Measurements from ENCODE around the gene RNF212B. TPM values are rescaled to one million over a fixed set of nuclear protein-coding genes. Genes with fewer than 3 reads are reported as not detected.
"Not testable (repeated sequence)": the region's sequence is repeated elsewhere in the genome, so short reads cannot be mapped to it uniquely, and the experiment has no call there.

The RNF212B gene
- polyA plus RNA-seq, 1 experiment, result not detected

DNA sequence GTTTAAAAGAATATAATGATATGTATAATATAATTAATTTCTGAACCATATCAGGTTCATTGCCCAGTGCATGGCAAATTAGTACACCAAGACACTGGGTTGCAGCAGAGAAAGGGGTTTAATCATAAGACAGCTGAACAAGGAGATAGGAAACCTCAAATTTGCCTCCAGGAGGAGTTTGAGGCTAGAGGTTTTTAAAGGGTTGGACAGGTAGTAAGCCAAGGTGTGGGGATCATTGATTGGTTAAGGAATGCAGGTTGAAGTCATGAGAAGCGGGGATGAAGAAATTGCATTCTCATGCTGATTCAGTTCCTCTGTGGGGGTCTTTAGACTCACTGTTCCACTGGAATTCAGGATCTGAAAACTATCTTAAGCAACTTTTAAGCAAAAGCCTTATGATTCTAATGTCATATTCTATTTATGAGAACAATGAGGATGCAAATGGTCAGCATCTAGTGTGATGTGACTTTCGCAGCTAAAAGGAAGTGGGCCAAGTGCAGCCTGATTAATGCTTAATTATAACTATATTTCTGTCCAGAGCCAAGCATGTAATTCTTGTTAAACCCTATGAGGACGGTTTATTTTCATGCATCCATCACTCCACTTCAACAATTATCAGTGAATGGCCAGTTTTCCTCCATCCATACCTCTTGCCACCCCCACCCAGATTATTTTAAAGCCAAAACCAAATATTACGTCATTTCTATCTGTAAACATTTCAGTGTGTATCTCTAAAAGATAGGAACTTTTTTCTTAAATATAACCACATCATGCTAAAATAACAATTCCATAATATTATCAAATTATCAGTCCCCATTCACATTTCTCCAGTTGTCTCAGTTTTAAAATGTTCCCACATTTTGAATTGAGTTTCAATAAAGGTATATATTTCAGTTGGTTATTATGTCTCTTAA, 14.9 kb downstream of the RNF212B start:
- Histone ChIP-seq H3K4me3 (ENCODE audit: low read depth, low read length) (no peak overlapping the region), H3K27ac (ENCODE audit: low read depth, low read length) (no peak overlapping the region), H3K27me3 (ENCODE audit: control insufficient read depth, insufficient read depth, low read length) (peaks cover 6% of the 10 kb centered on the region), H3K9me3 (ENCODE audit: control insufficient read depth, insufficient read depth, low read length) (no peaks in the 10 kb centered on the region)
- CTCF ChIA-PET, result no interaction called here
- DNase-seq (ENCODE audit: low read depth, low spot score), result no peak
- POLR2A ChIA-PET, result no interaction called here
- TF ChIP-seq, protein P1, sequence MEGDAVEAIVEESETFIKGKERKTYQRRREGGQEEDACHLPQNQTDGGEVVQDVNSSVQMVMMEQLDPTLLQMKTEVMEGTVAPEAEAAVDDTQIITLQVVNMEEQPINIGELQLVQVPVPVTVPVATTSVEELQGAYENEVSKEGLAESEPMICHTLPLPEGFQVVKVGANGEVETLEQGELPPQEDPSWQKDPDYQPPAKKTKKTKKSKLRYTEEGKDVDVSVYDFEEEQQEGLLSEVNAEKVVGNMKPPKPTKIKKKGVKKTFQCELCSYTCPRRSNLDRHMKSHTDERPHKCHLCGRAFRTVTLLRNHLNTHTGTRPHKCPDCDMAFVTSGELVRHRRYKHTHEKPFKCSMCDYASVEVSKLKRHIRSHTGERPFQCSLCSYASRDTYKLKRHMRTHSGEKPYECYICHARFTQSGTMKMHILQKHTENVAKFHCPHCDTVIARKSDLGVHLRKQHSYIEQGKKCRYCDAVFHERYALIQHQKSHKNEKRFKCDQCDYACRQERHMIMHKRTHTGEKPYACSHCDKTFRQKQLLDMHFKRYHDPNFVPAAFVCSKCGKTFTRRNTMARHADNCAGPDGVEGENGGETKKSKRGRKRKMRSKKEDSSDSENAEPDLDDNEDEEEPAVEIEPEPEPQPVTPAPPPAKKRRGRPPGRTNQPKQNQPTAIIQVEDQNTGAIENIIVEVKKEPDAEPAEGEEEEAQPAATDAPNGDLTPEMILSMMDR (IDR thresholded peaks at IDR 0.05; ENCODE audit: low read depth, low read length), result no peak

DNA sequence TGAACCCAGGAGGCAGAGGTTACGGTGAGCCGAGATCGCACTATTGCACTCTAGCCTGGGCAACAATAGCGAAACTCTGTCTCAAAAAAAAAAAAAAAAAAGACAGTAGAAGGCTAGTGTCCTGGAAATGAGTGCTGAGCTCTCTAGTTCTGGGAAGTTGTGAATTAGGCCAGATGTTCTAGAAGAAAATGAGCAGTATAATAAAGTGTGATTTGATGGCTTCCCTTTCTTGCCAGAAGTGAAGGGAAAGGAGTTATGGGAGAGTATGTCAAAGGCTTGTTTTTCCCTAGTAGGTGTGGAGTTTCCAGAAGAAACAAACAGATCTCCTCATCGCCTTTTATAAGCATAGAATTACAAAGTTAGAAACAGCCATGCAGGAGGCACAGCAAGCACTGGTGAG, 20.5 kb downstream of the RNF212B start:
- ChIA-PET POLR2A (no interaction called here), CTCF (interaction anchor here (0.6 kb wide), 1 partner anchor 41 kb away, joined by 3 read pairs; no protein-coding TSS in a partner anchor)
- Histone ChIP-seq H3K27ac (ENCODE audit: low read depth, low read length) (no peak overlapping the region), H3K27me3 (ENCODE audit: control insufficient read depth, insufficient read depth, low read length) (peaks cover 15% of the 10 kb centered on the region), H3K9me3 (ENCODE audit: control insufficient read depth, insufficient read depth, low read length) (no peaks in the 10 kb centered on the region), H3K4me3 (ENCODE audit: low read depth, low read length) (no peak overlapping the region)
- no peak for DNase-seq (ENCODE audit: low read depth, low spot score)
- TF ChIP-seq, protein P1 (IDR thresholded peaks at IDR 0.05; ENCODE audit: low read depth, low read length), result no peak

DNA sequence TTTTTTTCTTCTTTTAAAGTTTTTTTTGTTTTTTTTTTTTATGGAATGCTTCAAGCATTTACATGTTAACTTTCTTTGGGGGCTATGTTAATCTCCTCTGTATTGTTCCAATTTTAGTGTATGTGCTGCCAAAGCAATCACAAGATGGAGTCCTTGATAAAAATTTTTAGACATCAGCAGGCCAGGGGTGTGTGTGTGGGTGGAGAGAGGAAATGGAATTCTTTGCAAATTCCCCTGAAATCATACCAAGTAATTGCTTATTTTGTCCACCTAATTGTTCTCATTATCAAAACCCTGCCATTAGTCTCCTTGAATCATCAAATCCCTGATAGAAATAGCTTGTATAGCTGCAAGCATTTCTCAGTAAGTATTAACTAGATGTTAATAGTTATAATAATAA, 21.7 kb downstream of the RNF212B start:
- CTCF ChIA-PET, result interaction anchor here (1.4 kb wide), 1 partner anchor 138 kb away, joined by 6 read pairs; no protein-coding TSS in a partner anchor
- TF ChIP-seq, protein P1 (IDR thresholded peaks at IDR 0.05; ENCODE audit: low read depth, low read length), result no peak
- POLR2A ChIA-PET, result no interaction called here

DNA sequence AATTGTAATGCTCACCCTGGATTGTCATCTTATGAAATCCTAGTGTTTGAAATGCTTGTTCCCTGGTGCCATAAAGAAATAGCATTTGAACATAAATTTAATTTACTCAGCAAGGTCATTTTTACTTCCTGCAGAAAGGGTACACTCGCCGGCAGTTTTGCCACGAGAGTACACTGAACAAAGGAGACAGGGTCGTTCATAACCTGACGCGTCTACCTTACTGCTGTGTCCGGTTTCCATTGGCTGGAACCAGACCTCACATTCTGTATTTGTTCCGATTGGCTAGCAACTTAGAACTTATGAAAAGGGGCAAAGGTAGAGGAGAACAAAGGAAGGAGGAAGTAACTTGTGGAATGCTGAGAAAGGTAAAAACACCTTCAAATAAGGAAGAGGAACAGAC, 23.1 kb downstream of the RNF212B start:
- CTCF ChIA-PET, result interaction anchor here (1.0 to 1.4 kb wide), 2 partner anchors 16 to 119 kb away, joined by 3 to 4 read pairs; no protein-coding TSS in a partner anchor

More for the DNA sequence above, 21.7 kb downstream of the RNF212B start:
- Histone ChIP-seq H3K4me3 (ENCODE audit: low read depth, low read length) (no peak overlapping the region), H3K27me3 (ENCODE audit: control insufficient read depth, insufficient read depth, low read length) (peaks cover 18% of the 10 kb centered on the region), H3K9me3 (ENCODE audit: control insufficient read depth, insufficient read depth, low read length) (no peaks in the 10 kb centered on the region), H3K27ac (ENCODE audit: low read depth, low read length) (no peak overlapping the region)
- DNase-seq (ENCODE audit: low read depth, low spot score), result no peak

DNA sequence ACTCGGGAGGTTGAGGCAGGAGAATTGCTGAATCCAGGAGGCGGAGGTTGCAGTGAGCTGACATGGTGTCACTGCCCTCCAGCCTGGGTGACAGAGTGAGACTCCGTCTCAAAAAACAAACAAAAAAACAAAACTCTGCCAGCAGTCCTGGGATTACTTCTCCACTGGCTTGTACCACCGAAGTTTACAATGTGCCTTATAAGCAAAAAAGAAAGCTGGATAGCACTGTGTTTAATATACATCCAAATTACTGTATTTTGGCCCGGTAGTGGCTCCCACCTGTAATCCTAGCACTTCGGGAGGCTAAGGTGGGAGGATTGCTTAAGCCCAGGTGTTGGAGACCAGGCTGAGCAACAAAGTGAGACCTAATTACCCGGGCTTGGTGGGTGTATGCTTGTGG, 31.5 kb downstream of the RNF212B start:
- H3K4me3 ChIP-seq (ENCODE audit: low read depth, low read length), result no peak overlapping the region
- no peaks in the 10 kb centered on the region for H3K9me3 ChIP-seq (ENCODE audit: control insufficient read depth, insufficient read depth, low read length)
- no peaks in the 10 kb centered on the region for H3K27me3 ChIP-seq (ENCODE audit: control insufficient read depth, insufficient read depth, low read length)
- DNase-seq (ENCODE audit: low read depth, low spot score), result no peak
- TF ChIP-seq, protein P1 (IDR thresholded peaks at IDR 0.05; ENCODE audit: low read depth, low read length), result no peak
- H3K27ac ChIP-seq (ENCODE audit: low read depth, low read length), result no peak overlapping the region
- POLR2A ChIA-PET, result no interaction called here
- CTCF ChIA-PET, result interaction anchor here (0.5 to 3.3 kb wide), 5 partner anchors 26 to 292 kb away, joined by 3 to 24 read pairs (median 6); no protein-coding TSS in a partner anchor

More for the DNA sequence above, 23.1 kb downstream of the RNF212B start:
- H3K4me3 ChIP-seq (ENCODE audit: low read depth, low read length); DNase-seq (ENCODE audit: low read depth, low spot score); H3K27ac ChIP-seq (ENCODE audit: low read depth, low read length); H3K9me3 ChIP-seq (ENCODE audit: control insufficient read depth, insufficient read depth, low read length); POLR2A ChIA-PET: not testable (repeated sequence)
- peaks cover 18% of the 10 kb centered on the region for H3K27me3 ChIP-seq (ENCODE audit: control insufficient read depth, insufficient read depth, low read length)
